HG03439 (cell line): ENCODE measurements around the gene PELI2.

ENCODE experiments used
- ATAC-seq: cut with Tn5 transposase; IDR thresholded peaks from one replicate; pipeline ENCODE4 v1.9.1; 2021; ENCODE audit warnings: mild to moderate bottlenecking, moderate library complexity; ENCODE audit not compliant: unreplicated experiment

PELI2 gene

GRCh38 chr14:56289155-56289554, 170.9 kb downstream of the PELI2 start:
- ATAC-seq = no peak

DNA sequence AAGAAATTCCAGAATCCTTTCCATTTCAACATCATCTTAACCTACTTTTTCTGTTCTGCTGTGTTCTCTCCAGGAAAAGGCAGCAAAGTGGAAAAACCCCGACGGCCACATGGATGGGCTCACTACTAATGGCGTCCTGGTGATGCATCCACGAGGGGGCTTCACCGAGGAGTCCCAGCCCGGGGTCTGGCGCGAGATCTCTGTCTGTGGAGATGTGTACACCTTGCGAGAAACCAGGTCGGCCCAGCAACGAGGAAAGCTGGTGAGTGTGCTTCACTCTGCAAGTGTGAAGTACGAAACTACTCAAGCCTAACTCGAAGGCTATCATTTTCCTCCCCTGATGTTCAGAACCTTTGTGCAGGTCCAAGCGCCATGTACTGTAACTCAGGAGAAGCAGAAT, 172.0 kb downstream of the PELI2 start:
- no peak for ATAC-seq

GRCh38 chr14:56292970-56293369, 174.8 kb downstream of the PELI2 start:
- no peak for ATAC-seq

DNA sequence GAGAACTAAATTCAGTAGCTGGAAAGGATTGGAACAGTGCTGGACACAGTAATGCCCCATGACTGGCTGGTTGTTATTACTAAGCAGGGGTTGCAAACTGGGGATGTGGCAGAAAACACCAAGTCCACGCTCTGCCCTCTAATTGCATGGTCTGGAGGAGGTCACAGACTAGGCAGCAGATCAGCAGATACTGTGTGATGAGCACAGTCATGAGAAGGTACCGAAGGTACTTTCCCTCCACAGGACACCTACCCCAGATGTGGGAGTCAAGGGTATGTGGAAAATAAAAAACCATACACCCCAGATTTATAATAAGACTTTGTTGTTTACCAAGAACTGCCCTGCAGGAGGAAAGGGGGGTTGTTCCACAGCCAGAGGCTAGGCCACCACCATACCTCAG, 175.3 kb downstream of the PELI2 start:
- no peak for ATAC-seq

DNA sequence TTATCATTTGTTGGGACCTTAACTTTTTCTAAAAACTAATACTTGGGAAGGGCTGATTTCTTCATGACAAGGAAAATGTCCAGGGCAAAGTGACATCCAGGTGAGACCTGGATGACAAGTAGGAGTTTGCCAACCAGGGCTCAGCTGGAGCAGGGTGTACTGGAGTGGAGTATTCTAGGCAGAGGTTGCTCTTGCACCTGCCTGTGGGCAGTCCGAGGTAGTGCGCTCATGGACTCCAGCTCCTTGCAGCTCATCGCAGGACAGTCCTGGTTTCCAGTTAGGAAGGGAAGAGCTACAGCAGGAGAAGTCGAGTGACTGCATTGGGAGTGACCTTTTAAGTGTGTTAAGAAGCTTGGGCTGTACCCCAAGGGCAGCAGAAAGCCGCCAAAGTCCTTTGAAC, 175.9 kb downstream of the PELI2 start:
- no peak for ATAC-seq

- no peak for ATAC-seq
Observed at GRCh38 chr14:56295743-56296142, 177.5 kb downstream of the PELI2 start.

- no peak for ATAC-seq
Observed at GRCh38 chr14:56297449-56297848, 179.2 kb downstream of the PELI2 start.

- ATAC-seq = no peak
Observed at GRCh38 chr14:56299306-56299984, 181.2 kb downstream of the PELI2 start.

DNA sequence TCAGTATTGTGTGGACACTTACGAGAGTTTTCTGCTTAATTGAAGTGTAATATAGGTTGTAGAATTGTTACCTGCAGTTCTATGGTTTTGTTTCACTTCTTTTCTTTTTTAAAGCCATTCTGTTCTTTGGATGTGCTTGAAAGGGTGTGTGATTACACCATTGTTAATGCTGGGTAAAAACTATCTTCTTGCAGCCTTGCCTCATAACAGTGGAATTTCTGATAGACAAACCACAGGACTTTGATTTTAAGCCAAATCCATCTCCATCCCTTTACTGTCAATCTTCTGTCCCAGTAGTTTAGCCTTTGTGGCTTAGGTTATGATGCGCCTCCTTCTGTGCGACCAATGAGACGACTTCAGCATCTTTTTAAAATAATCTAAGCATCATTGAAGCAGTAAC, 182.3 kb downstream of the PELI2 start:
- ATAC-seq = no peak

- no peak for ATAC-seq
Observed at GRCh38 chr14:56304456-56304855, 186.2 kb downstream of the PELI2 start.

DNA sequence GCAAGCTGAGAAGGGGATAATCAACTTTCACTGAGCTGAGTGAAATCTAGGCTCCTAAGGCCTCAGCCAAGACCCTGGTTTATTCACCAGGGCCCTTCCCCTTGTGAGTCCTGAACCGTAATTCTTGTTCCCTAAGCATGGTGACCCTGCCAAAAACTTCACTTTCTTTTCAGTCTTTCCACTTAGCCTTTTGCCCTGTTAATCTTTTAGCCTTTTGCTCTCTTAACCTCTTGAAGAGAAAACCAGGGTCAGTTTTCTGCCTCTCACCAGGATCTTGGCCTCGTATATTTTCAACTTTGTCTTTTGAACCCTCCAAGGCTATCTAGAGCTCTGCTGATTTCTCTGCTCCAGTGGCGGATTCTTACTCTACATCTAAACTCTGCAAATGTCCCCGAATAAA, 191.0 kb downstream of the PELI2 start:
- no peak for ATAC-seq

DNA sequence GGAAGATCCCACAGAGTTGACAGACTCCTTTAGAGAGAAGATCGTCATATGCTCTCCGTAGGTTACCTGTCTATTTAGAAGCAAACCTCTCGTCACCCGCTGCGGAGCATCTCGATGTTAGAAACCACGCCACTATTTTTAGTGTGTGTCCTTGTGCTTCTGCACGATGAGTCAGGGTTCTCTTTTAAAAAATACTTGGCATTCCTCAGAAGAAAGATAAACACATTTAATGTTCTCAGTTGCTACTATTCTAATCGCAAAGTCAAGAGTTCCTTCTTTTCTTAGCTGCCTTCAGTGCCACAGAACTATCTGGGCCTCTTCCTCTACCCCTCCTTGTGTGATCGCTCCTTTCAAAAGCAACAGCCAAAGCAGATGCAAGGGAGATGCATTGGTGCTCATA, 192.4 kb downstream of the PELI2 start:
- ATAC-seq = no peak

- ATAC-seq = no peak
Observed at GRCh38 chr14:56313789-56314188, 195.6 kb downstream of the PELI2 start.

DNA sequence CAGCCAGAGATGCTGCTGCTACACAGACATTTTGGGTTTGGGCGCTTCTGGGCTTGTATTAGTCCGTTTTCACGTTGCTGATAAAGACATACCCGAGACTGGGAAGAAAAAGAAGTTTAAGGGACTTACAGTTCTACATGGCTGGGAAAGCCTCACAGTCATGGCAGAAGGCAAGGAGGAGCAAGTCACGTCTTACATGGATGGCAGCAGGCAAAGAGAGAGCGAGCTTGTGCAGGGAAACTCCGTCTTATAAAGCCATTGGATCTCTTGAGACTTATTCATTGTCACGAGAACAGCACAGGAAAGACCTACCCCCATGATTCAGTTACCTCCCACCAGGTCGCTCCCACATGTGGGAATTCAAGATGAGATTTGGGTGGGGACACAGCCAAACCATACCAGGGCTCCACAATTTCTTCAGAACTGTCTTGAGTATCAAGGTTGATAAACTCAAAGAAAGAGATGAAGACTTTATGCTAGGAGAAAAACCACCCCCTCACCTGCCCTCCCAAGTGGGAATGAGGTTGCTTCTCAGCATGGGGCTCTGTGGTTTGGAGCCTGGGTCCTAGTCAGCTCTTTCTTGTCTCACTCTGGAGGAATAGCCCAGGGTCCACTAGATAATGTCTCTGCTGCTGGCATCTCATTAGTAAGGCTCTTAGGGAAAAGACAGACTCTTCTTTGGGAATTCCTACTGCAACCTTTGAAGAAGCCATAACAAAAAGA, 200.3 kb downstream of the PELI2 start:
- ATAC-seq = no peak

- ATAC-seq = no peak
Observed at GRCh38 chr14:56321861-56322260, 203.7 kb downstream of the PELI2 start.

- no peak for ATAC-seq
Observed at GRCh38 chr14:56322531-56322930, 204.3 kb downstream of the PELI2 start.

DNA sequence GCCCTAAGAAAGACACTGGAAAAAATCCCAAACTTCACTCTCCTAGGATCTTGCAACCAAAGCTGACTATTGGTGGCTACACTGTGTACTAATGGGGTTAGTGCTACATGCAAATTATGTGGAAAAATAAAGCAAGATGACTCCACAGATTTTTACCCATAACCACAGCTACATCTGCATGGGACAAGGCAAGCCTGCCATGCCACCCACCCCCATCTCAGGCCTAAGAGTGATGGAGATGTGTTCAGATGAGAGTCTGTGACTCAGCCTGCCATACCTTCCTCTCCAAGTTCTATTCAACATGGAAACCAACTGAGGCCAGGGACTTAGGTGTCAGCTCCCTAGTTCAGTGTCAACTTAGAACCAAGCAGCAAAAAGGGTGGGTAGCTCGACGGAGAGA, 206.2 kb downstream of the PELI2 start:
- ATAC-seq = no peak

GRCh38 chr14:56324856-56325699, 206.9 kb downstream of the PELI2 start:
- ATAC-seq = no peak

GRCh38 chr14:56328021-56328420, 209.8 kb downstream of the PELI2 start:
- no peak for ATAC-seq

- no peak for ATAC-seq
Observed at GRCh38 chr14:56331592-56332216, 213.5 kb downstream of the PELI2 start.
